ENCODE measurements around the gene TENM3.

- TF ChIP-seq, protein P1, sequence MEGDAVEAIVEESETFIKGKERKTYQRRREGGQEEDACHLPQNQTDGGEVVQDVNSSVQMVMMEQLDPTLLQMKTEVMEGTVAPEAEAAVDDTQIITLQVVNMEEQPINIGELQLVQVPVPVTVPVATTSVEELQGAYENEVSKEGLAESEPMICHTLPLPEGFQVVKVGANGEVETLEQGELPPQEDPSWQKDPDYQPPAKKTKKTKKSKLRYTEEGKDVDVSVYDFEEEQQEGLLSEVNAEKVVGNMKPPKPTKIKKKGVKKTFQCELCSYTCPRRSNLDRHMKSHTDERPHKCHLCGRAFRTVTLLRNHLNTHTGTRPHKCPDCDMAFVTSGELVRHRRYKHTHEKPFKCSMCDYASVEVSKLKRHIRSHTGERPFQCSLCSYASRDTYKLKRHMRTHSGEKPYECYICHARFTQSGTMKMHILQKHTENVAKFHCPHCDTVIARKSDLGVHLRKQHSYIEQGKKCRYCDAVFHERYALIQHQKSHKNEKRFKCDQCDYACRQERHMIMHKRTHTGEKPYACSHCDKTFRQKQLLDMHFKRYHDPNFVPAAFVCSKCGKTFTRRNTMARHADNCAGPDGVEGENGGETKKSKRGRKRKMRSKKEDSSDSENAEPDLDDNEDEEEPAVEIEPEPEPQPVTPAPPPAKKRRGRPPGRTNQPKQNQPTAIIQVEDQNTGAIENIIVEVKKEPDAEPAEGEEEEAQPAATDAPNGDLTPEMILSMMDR (IDR thresholded peaks at IDR 0.05): no peak
- TF ChIP-seq POLR2A (IDR thresholded peaks at IDR 0.05): no peak
These were observed 565.6 kb downstream of the TENM3 start for GRCh38 chr4:182808673-182809416.

All from esophagus squamous epithelium (tissue), 4 donors.